C4-2B (cell line): ENCODE measurements around the gene DST.
A peak's percentile ranks its signal among the peaks of the same experiment; 100 is the strongest.

Source experiments
- H3K27ac ChIP-seq: fragments of 450-650 bp; 2 replicates; pipeline ENCODE4 v1.5.1; 2017
- ZFX ChIP-seq: fragments of 450-650 bp; IDR thresholded peaks from 2 replicates; pipeline ENCODE4 v1.6.1; 2017
- TF ChIP-seq, protein P1 (sequence below): fragments of 450-650 bp; conservative IDR thresholded peaks from 2 replicates; pipeline ENCODE4 v1.5.1; 2017; ENCODE audit warnings: mild to moderate bottlenecking

DST gene

DNA sequence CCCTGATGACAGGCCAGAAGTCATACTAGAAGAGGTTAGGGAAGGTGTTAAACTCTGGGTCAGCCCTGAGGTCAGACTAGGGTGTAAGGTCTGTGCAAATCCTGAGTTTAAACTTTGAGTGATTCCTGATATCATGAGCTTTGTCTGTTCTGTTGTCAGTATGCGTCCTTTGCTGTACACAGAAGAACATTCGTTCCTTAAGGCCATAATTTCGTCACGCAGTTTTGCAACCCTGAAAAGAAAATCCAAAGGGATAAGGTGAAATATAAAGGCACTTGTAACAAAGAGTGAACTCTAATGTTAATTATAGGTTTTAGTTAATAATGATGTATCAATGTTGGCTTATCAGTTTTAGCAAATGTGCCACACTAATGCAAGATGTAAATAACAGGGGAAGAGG lies 2.3 kb downstream of the DST start:
- TF ChIP-seq, protein P1, sequence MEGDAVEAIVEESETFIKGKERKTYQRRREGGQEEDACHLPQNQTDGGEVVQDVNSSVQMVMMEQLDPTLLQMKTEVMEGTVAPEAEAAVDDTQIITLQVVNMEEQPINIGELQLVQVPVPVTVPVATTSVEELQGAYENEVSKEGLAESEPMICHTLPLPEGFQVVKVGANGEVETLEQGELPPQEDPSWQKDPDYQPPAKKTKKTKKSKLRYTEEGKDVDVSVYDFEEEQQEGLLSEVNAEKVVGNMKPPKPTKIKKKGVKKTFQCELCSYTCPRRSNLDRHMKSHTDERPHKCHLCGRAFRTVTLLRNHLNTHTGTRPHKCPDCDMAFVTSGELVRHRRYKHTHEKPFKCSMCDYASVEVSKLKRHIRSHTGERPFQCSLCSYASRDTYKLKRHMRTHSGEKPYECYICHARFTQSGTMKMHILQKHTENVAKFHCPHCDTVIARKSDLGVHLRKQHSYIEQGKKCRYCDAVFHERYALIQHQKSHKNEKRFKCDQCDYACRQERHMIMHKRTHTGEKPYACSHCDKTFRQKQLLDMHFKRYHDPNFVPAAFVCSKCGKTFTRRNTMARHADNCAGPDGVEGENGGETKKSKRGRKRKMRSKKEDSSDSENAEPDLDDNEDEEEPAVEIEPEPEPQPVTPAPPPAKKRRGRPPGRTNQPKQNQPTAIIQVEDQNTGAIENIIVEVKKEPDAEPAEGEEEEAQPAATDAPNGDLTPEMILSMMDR: no peak
- no peak for TF ChIP-seq ZFX
- no peak overlapping the region for H3K27ac ChIP-seq

- TF ChIP-seq, protein P1: no peak
- TF ChIP-seq ZFX: no peak
- H3K27ac ChIP-seq: no peak overlapping the region
Measured at GRCh38 chr6:56638760-56639159, 3.9 kb downstream of the DST start.

GRCh38 chr6:56637640-56638039 lies 5.0 kb downstream of the DST start:
- H3K27ac ChIP-seq: no peak overlapping the region
- no peak for TF ChIP-seq ZFX
- TF ChIP-seq, protein P1: peak; percentile 83

DNA sequence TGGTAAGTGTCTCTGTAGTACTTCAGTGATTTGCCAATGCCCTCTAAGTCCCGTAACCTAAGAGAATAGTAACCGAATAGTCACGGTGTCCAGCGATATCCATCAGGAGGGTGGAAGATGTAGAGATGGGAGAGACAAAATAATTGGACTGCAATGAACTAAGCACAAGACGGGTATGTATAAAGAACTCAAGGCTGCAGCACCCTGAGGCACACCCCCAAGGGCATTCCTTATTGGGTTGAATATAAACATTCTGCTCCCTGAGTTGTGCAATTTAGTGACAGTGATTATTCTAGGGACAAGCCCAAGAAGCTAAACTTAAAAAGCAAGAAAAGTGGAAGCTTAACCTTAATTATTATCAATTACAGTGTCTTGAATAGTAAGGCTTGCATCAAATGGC lies 14.6 kb downstream of the DST start:
- TF ChIP-seq ZFX: no peak
- TF ChIP-seq, protein P1: no peak
- no peak overlapping the region for H3K27ac ChIP-seq

DNA sequence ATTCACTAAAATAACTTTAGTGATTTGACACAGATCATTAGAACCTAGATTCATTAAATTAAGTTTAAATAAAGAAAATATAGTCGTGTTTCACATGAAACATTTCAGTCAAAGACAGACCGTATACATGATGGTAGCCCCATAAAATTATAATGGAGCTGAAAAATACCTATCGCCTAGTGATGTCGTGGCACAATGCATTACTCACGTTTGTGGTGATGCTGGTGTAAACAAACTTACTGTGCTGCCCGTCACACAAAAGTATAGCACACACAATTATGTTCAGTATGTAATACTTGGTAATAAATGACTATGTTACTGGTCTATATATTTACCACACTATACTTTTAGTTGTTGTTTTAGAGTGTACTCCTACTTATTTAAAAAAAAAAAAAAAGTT lies 17.3 kb downstream of the DST start:
- no peak for TF ChIP-seq ZFX
- TF ChIP-seq, protein P1: no peak
- no peak overlapping the region for H3K27ac ChIP-seq

DNA sequence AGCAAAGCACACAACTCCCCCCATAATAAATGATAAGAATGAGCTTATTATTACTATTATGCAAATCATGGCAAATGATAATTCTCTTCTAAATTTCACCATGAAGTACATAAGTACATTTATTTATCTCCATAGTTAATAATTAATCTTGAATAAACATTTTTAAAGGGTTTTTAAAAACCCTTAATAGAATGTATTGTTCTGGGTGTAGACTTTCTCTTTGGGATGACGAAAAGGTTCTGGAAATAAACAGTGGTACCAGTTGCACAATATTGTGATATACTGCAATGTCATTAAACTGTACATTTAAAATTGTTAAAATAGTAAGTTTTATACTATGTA lies 18.0 kb downstream of the DST start:
- TF ChIP-seq ZFX: no peak
- TF ChIP-seq, protein P1: no peak
- H3K27ac ChIP-seq: no peak overlapping the region

DNA sequence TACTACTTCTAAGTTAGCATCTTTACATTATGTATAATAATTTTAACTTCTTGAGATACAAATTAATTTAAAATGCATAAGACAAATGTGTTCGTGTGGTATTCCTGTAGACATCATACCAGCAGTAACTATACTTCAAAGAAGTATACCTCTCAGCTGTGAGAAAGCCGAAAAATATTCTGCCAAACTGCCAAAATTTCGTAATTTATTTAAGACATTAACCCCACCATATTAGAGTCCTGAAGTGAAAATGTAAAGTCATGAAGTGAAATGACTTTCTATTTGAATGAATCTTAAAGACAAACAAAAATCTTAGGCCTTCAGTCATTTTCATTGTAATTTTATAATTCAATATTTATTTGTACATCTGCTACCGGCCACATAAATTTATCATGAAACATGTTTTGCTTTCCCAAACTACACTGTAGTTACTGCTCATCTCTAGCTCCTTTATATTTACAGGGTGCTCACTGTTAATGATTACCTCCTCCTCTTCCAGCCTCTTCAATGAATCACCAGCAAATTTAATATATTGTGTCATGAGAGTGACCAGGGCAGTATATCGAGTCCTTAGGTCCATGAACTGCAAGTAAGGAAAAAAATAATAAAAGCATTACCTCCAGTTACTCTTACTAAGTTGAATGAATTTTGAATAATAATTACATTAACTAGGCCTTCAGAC lies 18.5 kb downstream of the DST start:
- no peak overlapping the region for H3K27ac ChIP-seq
- TF ChIP-seq, protein P1: no peak
- no peak for TF ChIP-seq ZFX
